CD4-positive, alpha-beta T cell treated with Interleukin-15 for 4 hours (primary cell): ENCODE measurements around the gene DFFB.
A peak's percentile ranks its signal among the peaks of the same experiment; 100 is the strongest.
"Not testable (repeated sequence)": the region's sequence is repeated elsewhere in the genome, so short reads cannot be mapped to it uniquely, and the experiment has no call there.

Experiments
- DNase-seq: peaks from one replicate; pipeline ENCODE4 v3.0.0-alpha.2; 2020; ENCODE audit warnings: low spot score

The DFFB gene, protein sequence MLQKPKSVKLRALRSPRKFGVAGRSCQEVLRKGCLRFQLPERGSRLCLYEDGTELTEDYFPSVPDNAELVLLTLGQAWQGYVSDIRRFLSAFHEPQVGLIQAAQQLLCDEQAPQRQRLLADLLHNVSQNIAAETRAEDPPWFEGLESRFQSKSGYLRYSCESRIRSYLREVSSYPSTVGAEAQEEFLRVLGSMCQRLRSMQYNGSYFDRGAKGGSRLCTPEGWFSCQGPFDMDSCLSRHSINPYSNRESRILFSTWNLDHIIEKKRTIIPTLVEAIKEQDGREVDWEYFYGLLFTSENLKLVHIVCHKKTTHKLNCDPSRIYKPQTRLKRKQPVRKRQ

DNA sequence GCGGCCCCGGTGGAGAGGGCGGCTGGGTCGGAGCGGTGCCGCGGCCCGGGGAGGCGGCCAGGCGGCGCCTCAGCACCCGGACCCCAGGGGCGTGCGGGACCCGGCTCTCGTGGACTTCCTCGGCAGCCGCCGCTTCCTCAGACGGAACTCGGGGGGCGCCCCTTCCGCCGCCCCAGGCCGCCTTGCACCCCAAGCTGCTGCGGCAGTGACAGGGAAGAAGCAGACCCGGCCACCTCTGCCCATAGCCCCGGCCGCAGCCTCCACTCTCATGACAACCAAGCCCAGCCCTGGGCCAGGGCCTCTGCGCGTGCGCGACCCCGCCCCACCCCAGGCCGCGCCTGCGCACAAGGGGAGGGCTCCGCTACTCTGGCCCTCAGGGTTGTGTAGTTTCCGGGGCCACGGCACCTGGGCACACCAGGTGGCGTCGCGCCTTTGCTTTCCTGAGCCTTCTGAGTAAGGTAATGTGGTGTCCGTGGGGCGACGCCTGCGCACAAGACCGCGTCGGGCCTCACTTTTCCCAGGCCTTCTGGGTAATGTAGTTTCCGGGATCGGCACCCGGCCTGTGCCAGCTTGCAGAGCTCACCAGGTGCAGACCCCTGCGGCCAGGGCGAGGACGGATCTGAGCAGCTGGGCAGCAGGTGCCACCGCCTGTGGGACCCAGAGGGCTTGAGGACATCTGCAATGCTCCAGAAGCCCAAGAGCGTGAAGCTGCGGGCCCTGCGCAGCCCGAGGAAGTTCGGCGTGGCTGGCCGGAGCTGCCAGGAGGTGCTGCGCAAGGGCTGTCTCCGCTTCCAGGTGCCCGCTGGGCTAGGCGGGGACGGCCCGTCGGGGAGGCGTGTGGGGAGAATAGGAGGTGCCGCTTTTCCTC lies at the start of gene DFFB, which contains the start of gene CEP104:
TSS of gene DFFB (plus strand) at position 554 of the 868 bp plus-strand sequence. CDS start at position 682, 128 bp downstream.
TSS of gene CEP104 (minus strand) at position 289 of the 868 bp plus-strand sequence. CDS start 4,804 bp downstream, outside the sequence.
- DNase-seq, result peak; percentile 98

DNA sequence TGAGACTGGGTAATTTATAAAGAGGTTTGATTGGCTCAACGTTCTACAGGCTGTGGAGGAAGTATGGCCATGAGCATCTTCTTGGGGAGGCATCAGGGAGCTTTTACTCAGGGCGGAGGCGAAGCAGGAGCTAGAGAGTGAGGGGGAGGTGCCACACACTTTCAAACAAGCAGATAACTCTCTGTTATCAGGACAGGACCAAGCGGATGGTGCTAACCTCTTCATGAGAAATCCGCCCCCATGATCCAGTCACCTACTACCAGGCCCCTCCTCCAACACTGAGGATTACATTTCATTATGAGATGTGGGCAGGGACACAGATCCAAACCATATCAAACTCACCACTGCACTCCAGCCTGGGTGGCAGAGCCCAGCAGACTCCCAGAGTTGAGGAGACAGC lies 49.5 kb upstream of the DFFB start:
- no peak for DNase-seq

DNA sequence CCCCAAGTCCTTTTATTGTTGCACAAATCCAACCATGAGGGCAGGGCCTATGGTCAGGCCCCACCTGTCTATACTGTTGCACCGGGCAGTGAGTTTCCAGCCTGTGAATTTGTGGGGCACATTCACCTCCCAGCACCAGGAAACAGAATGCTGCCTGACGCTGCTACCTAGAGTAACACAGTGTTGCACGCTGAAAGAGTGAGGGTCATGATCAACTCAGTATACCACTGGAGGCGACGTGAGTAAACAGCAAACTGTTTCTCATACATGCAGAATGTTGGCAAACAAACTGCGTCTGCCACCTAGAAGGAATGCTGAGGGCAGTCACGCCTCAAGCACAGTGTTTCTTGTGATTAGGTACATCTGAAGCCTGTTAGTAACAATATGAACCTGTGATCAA lies 47.6 kb upstream of the DFFB start:
- no peak for DNase-seq

DNA sequence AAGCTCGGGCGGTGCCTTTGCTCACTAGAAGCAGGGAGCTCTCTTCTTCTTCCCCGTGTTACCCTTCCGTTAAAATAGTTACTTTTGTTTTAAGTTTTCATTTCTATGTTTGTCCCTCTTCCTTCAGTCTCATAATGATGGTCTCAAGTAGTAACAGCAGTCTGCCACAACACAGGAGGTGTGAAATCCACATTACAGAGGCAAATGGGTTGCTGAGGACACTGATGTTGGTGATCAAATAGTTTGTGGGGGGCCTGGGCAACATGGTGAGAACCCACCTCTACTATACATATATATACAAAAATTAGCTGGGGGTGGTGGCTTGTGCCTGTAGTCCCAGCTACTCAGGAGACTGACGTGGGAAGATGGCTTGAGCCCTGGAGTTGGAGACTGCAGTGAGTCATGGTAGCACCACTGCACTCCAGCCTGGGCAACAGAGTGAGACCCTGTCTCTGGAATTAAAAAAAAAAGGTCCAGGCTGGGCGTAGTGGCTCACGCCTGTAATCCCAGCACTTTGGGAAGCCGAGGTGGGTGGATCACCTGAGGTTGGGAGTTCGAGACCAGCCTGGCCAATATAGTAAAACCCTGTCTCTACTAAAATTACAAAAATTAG lies 47.0 kb upstream of the DFFB start:
- not testable (repeated sequence) for DNase-seq

DNA sequence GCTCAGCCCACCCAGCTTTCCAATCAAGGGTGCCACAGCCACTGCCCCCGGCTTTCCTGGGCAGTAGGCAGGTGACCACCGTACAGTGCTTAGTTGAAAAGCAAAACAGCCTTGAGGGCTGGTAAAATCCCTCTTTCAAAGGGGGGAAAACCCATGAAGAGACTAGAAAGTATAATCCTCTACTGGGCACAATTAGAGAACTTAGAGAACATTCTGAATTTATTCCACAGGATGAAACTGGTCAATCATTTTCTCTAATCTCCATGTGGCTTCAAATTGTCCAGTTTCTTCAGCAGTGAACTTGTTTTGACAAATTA lies 45.7 kb upstream of the DFFB start:
- DNase-seq, result no peak

DNA sequence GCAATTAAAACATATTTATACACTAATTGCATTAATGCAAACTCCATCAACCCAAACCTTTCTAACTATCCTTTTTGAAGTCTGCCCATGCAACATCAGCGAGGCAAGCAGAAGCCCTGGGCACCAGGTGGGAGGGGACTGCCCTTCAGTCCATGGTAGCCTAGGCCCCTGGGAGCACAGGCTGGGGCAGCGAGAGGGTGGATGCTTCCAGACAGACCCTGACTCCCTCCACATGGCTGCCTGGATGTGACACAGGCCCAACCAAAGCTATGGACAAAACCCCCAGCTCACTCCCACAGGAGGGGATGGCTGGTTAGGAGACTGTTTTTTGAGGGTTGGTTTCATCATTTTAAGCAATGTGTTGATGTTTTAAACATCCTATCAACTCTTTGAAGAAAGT lies 43.2 kb upstream of the DFFB start:
- no peak for DNase-seq

DNA sequence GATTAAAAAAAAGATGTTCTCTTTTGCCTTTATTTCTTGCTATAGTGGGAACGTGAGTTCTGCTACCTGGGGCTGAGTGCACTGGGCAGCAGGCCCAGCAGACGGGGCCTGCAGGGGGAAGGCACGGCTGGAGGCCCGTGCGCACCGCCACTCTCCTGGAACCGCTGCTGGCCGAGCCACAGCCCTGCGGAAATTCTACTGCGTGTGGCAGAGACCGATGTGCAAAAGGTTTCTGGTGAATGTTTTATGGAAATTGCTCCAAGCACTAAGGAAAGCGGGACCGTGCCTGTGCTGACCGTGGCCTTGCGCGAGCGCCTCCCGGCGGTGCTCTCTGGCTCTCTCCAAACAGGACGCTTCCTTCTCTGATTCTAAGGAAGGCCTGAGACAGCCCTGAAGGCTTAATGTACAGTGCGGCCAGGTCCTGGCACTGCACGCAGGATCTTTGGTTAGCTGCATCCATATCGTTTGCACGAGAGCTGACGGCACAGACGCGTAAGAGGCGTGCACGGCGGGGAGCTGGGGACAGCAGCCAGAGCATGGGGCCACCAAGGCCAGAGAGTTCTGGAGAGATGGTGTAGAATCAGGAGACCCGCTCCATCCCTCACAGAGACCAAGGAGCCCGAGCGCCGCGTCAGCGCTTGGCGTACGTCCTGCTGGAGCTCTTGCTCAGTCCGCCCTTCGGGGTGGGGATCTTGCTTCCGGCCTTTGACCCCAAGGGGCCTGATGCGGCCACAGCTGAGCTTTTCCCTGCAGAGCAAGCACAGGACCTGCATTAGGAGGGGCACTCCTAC lies 42.3 kb upstream of the DFFB start:
- no peak for DNase-seq

DNA sequence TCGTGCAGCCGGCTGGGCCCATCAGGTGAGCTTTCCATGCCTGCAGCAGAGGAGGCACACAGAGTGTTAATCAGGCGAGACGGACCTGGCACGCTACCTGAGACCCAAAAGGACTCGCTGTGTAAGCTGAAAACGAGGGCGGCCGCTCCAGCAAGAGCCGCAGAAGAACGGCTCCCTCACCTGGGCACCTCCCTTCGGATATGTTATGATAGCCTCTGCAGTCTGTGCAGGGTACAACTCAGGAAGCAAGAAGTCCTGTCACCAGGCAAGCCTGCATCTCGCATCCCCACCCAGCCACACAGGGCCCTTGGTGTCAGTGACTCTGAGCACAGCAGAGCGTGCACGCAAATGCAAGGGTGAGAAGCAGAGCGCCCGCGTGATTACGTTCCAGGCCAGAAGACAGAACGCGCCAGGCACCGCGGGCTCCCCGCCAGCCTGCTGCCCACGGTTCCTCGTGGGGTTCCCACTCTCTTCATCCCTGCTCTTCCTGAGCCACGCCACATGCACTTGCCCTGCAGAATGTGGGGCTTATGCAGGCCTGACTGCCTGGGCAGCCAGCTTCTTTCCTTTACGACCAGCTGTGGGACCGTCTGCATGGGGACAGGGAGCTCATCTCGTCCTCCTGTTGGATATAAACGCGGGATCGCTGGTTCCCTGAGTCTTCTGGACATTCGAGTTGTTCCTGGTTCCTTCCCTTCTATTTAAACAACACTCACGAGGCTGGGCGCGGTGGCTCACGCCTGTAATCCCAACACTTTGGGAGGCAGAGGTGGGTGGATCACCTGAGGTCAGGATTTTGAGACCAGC lies 40.7 kb upstream of the DFFB start:
- DNase-seq, result no peak

DNA sequence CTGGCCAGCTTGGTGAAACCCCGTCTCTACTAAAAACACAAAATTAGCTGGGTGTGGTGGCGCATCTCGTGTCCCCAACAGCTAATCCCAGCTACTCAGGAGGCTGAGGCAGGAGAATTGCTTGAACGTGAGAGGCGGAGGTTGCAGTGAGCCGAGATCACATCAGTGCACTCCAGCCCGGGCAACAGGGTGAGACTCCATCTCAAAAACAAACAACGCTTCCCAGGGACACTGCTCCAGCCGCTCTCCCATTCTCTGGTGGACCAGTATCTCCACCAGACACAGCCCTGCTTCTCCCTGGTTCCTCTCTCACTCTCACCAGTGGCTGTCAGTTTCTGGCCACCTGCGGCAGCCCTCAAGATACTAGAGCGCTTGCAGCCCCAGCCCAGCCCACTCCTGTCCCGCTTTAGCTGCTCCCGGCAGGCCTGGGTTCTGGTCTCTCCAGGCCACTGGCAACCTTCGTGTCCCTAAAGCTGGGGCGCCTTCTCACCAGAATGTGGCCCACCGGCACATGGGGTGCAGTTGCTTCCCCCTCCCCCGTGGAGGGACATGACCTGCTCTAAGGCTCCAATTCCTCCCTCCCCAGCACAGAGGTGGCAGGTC lies 40.0 kb upstream of the DFFB start:
- DNase-seq, result no peak

DNA sequence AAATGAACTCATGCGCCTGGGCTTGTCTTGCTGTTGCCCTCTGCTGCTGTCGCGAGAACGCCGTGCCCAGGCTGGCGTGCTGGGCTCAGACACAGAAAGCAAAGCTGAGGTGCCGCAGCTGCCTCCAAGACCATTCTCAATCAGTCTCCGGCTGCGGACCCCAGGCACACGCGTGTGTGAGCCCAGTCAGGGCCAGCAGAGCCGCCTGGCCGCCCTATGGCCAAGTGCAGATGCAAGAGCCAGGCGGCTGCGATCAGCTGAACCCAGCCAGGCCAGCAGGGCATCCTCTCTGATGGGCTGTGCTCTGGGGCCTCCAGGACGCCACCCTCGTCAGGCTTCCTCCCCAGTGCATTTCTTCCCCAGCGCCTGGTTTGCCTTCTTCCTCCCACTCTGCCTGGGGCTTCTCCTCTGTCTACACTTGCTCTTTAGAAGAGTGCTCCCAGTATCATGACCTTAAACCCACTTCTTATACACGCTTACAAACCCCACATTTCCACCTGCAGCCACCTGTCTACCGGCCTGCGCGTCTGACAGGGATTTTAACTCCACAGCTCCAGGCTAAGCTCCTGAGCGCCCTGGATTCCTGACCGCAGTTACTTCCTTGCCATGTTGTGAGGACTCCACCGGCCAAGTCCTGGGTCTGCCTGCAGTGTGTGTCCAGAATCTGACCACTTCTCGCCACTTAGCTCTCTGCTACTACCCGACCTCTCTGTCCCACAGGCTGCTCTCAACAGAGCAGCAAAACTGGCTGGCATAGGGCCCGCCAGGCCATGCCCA lies 39.3 kb upstream of the DFFB start:
- no peak for DNase-seq

DNA sequence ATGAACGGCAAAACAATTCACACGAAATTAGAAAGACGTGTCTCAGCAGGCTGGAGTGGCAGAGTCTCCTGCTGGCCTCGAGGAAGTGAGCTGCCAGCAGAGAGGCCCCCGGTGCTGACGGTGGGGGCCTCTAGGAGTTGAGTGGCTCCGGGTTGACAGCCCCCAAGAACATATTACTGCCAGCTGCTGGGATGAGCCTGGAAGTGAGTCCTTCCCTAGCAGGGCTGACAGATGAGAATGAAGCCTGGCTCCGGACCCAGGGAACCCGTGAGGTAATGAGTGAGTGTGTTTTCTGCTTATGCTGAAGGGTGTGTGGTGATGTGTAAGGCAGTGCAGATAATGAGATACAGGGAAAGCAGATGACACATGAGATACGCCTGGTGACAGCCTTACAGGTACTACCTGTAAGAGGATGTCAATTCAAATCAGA lies 37.5 kb upstream of the DFFB start:
- DNase-seq, result no peak

DNA sequence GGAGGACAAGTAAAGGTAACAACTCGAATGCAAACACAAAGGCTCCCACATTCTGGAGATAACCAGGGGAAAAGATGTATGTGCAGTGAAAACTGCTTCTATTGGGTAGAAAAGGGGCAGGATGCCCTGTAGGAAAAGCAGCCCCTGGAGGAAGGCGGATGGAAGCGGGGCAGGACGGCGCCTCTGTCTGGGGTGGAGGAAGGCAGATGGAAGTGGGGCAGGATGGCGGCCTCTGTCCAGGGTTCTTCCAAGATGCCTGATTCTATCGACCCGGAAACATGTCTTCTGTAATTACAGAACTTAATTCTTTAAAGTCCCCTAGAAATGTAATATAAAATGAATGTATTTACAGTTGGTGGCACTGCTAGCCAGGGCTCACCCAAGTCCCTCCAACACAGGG lies 37.0 kb upstream of the DFFB start:
- no peak for DNase-seq

DNA sequence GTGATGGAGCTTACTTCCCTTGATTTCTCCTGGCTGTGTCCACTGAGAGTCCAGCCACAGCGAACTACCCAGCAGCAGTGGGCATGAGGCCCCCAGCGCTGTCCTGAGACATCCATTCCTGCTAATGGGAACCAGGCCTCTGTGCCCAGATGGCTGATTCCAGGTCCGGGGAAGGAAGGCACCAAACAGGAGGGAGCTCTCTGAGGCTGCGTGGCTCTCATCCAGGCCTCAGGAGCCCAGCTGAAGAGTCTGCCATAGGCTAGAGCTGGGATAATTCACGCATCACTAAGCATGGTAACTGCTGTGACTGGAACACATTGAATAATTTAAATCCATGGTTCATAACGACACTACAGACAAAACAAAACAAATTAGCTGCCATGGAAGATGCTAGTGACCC lies 36.3 kb upstream of the DFFB start:
- no peak for DNase-seq

DNA sequence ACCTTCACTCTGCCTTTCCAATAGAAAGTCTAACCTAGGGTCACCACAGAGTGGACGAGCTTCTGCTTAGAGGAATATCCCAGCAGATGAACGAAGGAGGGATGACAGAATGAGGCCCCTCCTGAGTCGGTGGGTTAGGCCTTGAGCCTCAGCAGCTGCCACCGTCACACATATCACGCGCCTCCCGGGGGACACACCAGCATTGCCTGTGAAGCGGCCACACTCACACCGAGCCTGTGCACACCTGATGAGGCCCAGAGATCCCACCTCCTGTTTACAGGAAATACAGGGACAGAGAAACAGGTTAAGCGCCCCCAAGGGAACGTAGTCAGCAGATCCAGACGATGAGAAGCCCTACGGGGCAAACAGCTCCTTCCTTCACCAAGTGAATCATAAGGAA lies 35.8 kb upstream of the DFFB start:
- no peak for DNase-seq

DNA sequence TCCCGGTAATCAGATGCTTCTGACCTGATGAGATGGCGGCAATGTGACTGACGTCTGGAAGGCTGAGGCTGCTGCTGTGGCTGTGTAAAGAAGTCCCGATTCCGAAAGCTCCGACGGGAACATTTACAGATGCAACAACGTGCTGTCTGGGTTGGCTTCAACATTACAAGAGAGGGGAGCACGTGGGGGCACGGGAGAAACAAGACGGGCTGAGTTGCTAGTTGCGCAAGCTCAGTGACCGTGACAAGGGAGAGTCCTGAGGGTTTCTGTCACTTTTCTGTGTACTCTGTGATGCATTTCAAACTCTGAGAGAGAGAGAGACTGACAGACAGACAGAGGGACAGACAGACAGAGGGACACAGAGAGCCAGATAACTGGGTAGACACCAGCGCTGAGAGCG lies 35.4 kb upstream of the DFFB start:
- no peak for DNase-seq

DNA sequence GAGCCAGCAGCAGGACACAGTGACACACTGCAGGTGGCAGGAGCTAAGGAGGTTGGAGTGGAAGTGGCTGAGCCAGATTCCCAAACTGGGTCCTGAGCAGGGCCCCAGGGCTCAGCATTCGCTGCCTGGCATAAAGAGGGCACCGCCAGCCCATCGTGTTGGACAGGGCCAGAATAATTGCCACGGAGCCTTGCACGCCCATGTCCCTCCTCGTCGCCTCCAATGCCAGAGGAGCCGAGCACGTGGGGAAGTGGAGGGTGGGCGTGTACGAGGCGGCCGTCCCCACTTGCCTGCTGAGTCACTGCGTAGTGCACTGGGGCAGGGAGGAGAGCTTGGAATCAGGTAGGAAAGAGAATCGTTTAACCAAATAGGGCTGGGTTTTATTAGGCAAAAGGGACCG lies 34.9 kb upstream of the DFFB start:
- no peak for DNase-seq

DNA sequence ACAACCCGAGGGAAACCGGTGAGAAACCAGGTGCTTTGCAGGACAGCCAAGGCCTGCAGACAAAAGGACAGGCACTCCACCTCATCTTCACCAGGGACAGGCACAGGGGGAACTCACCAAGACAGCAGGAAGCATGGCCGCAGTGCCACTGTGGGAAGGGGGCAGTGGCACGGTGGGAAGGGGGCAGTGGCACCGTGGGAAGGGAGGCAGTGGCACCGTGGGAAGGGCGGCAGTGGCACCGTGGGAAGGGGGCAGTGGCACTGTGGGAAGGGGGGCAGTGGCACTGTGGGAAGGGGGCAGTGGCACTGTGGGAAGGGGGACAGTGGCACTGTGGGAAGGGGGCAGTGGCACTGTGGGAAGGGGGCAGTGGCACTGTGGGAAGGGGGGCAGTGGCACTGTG lies 32.6 kb upstream of the DFFB start:
- no peak for DNase-seq

DNA sequence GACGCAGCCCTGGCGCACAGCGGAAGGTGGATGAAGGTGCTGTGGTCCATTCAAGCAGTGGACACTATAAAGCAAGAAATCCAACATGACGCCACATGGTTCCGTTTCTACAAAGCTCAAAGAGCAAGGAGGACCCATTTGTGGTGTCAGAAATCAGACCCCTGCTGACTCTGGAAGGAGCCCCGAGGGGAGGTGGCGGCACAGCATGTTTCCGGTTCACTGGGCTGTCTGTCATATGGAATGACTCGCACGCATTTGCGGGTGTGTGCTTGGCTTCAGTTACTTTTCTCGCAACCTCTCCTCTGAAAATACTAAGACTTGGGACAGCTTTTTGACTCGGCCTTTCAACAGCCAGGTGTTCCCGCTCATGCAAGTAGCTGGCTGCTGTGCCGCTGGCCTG lies 31.9 kb upstream of the DFFB start:
- DNase-seq, result no peak

DNA sequence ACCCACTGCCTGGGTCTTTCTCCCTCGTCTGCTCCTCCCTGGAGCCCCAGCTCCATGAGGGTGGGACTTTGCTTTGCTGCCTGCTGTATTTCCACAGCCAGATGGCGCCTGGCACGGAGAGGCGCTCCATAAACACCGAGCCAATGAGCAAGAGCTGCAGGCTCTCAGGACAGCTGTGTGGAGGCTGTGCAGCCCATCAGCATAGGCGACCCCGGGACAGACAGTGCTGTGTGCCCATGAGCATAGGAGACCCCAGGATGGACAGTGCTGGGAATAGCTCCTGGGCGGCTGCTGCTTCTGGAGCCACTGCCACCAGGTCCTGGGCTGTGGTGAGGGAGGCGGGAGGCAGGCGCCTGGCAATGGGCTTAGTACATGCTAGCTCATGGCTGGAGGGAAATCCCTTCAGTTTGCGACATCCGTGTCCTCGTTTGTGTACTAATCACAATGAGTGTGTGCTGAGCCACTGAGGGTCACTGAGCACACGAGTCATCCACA lies 29.4 kb upstream of the DFFB start:
- DNase-seq, result no peak

DNA sequence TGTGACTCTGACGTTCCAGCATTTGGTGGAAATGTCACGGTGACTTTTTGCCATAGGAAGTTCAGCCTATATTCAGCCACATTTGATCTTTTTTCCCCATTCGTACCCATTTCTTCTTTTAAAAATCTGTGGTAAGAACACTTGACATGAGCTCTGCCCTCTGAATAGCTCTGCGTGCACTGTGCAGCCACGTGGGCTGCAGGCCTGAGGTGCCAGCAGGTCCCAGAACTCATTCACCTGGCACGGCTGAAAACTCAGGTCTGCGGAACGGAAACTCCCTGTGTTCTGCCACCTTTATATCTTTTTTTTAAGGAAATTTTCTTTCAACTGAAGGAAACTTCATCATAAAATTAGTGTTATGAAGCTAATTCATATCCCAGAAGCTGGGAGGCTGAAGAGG lies 28.9 kb upstream of the DFFB start:
- no peak for DNase-seq
